ENCODE data around the gene ALG13. TPM values are rescaled to one million over a fixed set of nuclear protein-coding genes. Genes with fewer than 3 reads are reported as not detected.
"Not testable (repeated sequence)": the region's sequence is repeated elsewhere in the genome, so short reads cannot be mapped to it uniquely, and the experiment has no call there.

Gene ALG13
- polyA plus RNA-seq (2013, experiment 1 of 2) = 29.9 TPM
- 29.0 TPM for polyA plus RNA-seq (2013, experiment 2 of 2)

DNA sequence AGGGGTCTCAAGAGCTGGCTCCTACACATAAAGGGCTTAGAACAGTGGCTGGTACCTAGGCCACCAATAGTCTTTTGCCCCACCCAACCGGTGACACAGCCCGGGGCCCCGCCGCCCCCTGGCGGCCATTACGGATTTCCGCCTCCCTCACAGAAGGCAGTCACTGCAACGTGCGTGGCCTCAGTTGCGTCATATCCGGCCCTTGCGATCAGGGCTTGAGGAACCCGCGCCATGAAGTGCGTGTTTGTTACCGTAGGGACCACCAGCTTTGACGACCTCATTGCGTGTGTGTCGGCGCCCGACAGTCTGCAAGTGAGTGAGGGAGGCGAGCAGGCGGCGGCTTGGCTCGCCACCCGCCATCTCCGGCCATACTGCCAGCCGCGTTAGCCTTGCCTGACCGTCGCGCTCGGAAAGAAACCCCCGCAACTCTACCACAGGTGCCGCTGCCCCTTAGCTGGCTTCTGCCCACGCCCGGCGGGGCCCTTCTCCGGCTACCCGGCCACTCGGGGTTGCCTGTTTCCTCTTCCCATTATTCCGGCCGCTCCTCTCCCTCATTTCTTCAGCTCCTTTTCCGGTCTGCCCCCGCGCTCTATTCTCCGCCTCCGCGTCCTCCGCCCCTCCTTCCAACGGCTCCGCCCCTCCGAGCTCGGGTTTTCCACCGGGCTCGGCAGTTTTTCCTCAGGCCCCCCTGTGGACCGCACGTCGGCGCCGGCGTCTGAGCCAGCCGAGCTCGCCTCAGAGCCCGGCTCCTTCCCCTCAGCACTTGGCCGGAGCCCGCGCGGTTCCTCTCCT, at the start of gene ALG13:
Gene ALG13 (plus strand): TSS at position 183 of the 792 bp plus-strand sequence. CDS start 49 bp downstream, at position 232.
- H3K27ac ChIP-seq (ENCODE audit: low read length, poor library complexity, severe bottlenecking) = peak within 1 kb of the TSS; percentile 98
- peak within 1 kb of the TSS; percentile 77 for H2AFZ ChIP-seq (ENCODE audit: low read depth, low read length)
- peak; percentile 91 for DNase-seq
- H3K36me3 ChIP-seq (ENCODE audit: control insufficient read depth in 1 of 2, insufficient read depth in 2 of 2, low read depth in 1 of 2, low read length in 2 of 2) = peaks cover 0 to 27% of the 10 kb centered on the region in 2 experiments
- peak within 1 kb of the TSS; percentile 90 for H4K8ac ChIP-seq (ENCODE audit: low read length)
- WGBS = under 1% methylated on average over 62 of the region's 69 CpGs
- peak within 1 kb of the TSS in 1 of 2 experiments; percentile 98 for H3K14ac ChIP-seq (ENCODE audit: low read length in 2 of 2)
- H2BK120ac ChIP-seq (ENCODE audit: low read depth, low read length) = peak within 1 kb of the TSS; percentile 77
- H3K23ac ChIP-seq (ENCODE audit: low read length in 2 of 2) = peak within 1 kb of the TSS in 1 of 2 experiments; percentile 89
- H3K9me3 ChIP-seq (ENCODE audit: control insufficient read depth, low read length) = no peaks in the 10 kb centered on the region
- peak within 1 kb of the TSS; percentile 97 to 100 for H3K18ac ChIP-seq (ENCODE audit: low read depth in 1 of 2, low read length in 2 of 2)
- peaks cover 7% of the 10 kb centered on the region for H3K79me1 ChIP-seq (replicated peaks; ENCODE audit: low read length, poor library complexity, severe bottlenecking)
- peak within 1 kb of the TSS; percentile 63 for H3K4me2 ChIP-seq (ENCODE audit: low read length, poor library complexity, severe bottlenecking)
- no peaks in the 10 kb centered on the region for H3K4me1 ChIP-seq (ENCODE audit: control insufficient read depth, insufficient read depth, low read depth, low read length)
- peak within 1 kb of the TSS; percentile 96 for H2BK15ac ChIP-seq (ENCODE audit: low read depth, poor library complexity, severe bottlenecking)
- no peaks in the 10 kb centered on the region for H3K27me3 ChIP-seq (ENCODE audit: control insufficient read depth in 1 of 2, insufficient read depth in 1 of 2, low read length in 2 of 2)
- H2BK5ac ChIP-seq (ENCODE audit: low read depth, low read length, poor library complexity, severe bottlenecking) = peak within 1 kb of the TSS; percentile 95
- peak within 1 kb of the TSS; percentile 99 for H3K4ac ChIP-seq (ENCODE audit: low read depth in 1 of 2, low read length in 2 of 2)
- no peak within 1 kb of the TSS for H2BK12ac ChIP-seq (ENCODE audit: low read length in 2 of 2)
- peak within 1 kb of the TSS; percentile 98 for H4K91ac ChIP-seq (ENCODE audit: low read length)
- H3K4me3 ChIP-seq (ENCODE audit: insufficient read depth in 1 of 2, low read depth in 1 of 2, low read length in 2 of 2) = peak within 1 kb of the TSS; percentile 82 to 89
- H2AK5ac ChIP-seq (ENCODE audit: low read length, severe bottlenecking) = peak within 1 kb of the TSS; percentile 62
- H3K9ac ChIP-seq (ENCODE audit: low read length) = peak within 1 kb of the TSS; percentile 100

DNA sequence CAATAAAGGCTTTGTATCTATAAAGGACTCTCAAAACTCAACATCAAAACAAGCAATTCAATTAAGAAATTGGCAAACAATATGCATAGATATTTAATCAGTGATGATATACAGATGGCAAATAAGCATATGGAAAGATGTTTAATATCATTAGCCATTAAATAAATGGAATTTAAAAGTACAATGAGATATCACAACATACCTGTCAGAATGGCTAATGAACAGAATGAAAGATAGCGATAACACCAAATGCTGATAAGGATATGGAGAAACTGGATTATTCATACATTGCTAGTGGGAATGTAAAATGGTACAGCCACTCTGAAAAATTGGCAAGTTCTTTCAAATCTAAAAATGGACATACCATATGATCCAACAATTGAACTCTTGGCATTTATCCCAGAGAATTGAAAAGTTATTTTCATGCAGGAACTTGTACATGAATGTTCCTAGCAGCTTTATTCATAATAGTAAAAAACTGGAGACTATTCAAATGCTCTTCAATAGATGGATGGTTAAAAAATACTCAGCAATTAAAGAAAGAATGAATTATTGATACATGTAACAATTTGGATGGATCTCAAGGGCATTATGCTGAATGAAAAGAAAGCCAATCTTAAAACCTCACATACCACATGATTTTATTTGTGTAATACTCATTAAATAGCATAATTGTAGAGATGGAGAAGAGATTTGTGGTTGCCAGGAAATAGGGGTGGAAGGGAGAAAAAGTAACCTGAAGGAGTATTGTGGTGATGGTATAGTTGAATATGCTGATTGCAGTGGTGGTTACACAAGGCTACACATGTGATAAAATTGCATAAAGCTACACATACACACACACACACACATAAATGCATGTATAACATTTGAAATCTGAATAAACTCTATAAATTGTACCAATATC, 45.9 kb upstream of the ALG13 start:
- H3K4me3 ChIP-seq (ENCODE audit: insufficient read depth in 1 of 2, low read depth in 1 of 2, low read length in 2 of 2) = no peak overlapping the region
- H3K4me2 ChIP-seq (ENCODE audit: low read length, poor library complexity, severe bottlenecking) = no peak overlapping the region
- no peaks in the 10 kb centered on the region for H3K79me1 ChIP-seq (replicated peaks; ENCODE audit: low read length, poor library complexity, severe bottlenecking)
- no peak overlapping the region for H2AFZ ChIP-seq (ENCODE audit: low read depth, low read length)
- no peak overlapping the region for H2AK5ac ChIP-seq (ENCODE audit: low read length, severe bottlenecking)
- DNase-seq = no peak
- no peaks in the 10 kb centered on the region for H3K9me3 ChIP-seq (ENCODE audit: control insufficient read depth, low read length)
- H2BK120ac ChIP-seq (ENCODE audit: low read depth, low read length) = no peak overlapping the region
- no peak overlapping the region for H2BK15ac ChIP-seq (ENCODE audit: low read depth, poor library complexity, severe bottlenecking)
- no peak overlapping the region for H3K18ac ChIP-seq (ENCODE audit: low read depth in 1 of 2, low read length in 2 of 2)
- no peaks in the 10 kb centered on the region for H3K36me3 ChIP-seq (ENCODE audit: control insufficient read depth in 1 of 2, insufficient read depth in 2 of 2, low read depth in 1 of 2, low read length in 2 of 2)
- no peaks in the 10 kb centered on the region for H3K4me1 ChIP-seq (ENCODE audit: control insufficient read depth, insufficient read depth, low read depth, low read length)
- no CpG with 5 or more reads among the region's 1 CpG for WGBS
- H3K23ac ChIP-seq (ENCODE audit: low read length in 2 of 2) = no peak overlapping the region
- no peak overlapping the region for H2BK12ac ChIP-seq (ENCODE audit: low read length in 2 of 2)
- peaks cover 0 to 7% of the 10 kb centered on the region in 2 experiments for H3K27me3 ChIP-seq (ENCODE audit: control insufficient read depth in 1 of 2, insufficient read depth in 1 of 2, low read length in 2 of 2)
- no peak overlapping the region for H4K91ac ChIP-seq (ENCODE audit: low read length)
- H4K8ac ChIP-seq (ENCODE audit: low read length) = no peak overlapping the region
- H3K4ac ChIP-seq (ENCODE audit: low read depth in 1 of 2, low read length in 2 of 2) = no peak overlapping the region
- no peak overlapping the region for H3K9ac ChIP-seq (ENCODE audit: low read length)
- H3K27ac ChIP-seq (ENCODE audit: low read length, poor library complexity, severe bottlenecking) = no peak overlapping the region
- no peak overlapping the region for H3K14ac ChIP-seq (ENCODE audit: low read length in 2 of 2)
- H2BK5ac ChIP-seq (ENCODE audit: low read depth, low read length, poor library complexity, severe bottlenecking) = no peak overlapping the region

DNA sequence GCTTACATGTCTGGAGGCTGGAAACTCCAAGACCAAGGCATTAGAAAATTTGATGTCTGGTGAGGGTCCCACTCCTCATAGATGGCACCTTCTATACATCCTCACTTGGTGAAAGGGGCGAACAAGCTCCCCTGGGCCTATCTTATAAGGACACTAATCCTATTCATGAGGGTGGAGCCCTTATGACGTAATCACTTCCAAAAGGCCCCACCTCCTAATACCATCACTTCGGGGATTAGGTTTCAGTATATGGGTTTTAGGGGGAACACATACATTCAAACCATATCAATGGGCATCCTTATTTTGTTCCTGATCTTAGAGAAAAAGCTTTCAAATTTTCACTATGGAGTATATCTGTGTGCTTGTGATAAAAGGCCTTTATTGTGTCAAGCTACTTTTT, 39.0 kb upstream of the ALG13 start:
- peaks cover 0 to 3% of the 10 kb centered on the region in 2 experiments for H3K27me3 ChIP-seq (ENCODE audit: control insufficient read depth in 1 of 2, insufficient read depth in 1 of 2, low read length in 2 of 2)
- H2BK12ac ChIP-seq (ENCODE audit: low read length in 2 of 2) = no peak overlapping the region
- H3K14ac ChIP-seq (ENCODE audit: low read length in 2 of 2) = no peak overlapping the region
- H2BK120ac ChIP-seq (ENCODE audit: low read depth, low read length) = no peak overlapping the region
- no peaks in the 10 kb centered on the region for H3K36me3 ChIP-seq (ENCODE audit: control insufficient read depth in 1 of 2, insufficient read depth in 2 of 2, low read depth in 1 of 2, low read length in 2 of 2)
- H4K8ac ChIP-seq (ENCODE audit: low read length) = no peak overlapping the region
- no peak overlapping the region for H3K9ac ChIP-seq (ENCODE audit: low read length)
- no peak overlapping the region for H2AFZ ChIP-seq (ENCODE audit: low read depth, low read length)
- no peak overlapping the region for H2BK15ac ChIP-seq (ENCODE audit: low read depth, poor library complexity, severe bottlenecking)
- H3K9me3 ChIP-seq (ENCODE audit: control insufficient read depth, low read length) = no peaks in the 10 kb centered on the region
- no peak overlapping the region for H3K4me3 ChIP-seq (ENCODE audit: insufficient read depth in 1 of 2, low read depth in 1 of 2, low read length in 2 of 2)
- H2AK5ac ChIP-seq (ENCODE audit: low read length, severe bottlenecking) = no peak overlapping the region
- H4K91ac ChIP-seq (ENCODE audit: low read length) = no peak overlapping the region
- no peak overlapping the region for H3K23ac ChIP-seq (ENCODE audit: low read length in 2 of 2)
- no peaks in the 10 kb centered on the region for H3K4me1 ChIP-seq (ENCODE audit: control insufficient read depth, insufficient read depth, low read depth, low read length)
- H3K18ac ChIP-seq (ENCODE audit: low read depth in 1 of 2, low read length in 2 of 2) = no peak overlapping the region
- H3K79me1 ChIP-seq (replicated peaks; ENCODE audit: low read length, poor library complexity, severe bottlenecking) = no peaks in the 10 kb centered on the region
- H3K27ac ChIP-seq (ENCODE audit: low read length, poor library complexity, severe bottlenecking) = no peak overlapping the region
- WGBS = no CpG with 5 or more reads among the region's 3 CpGs
- H3K4ac ChIP-seq (ENCODE audit: low read depth in 1 of 2, low read length in 2 of 2) = no peak overlapping the region
- DNase-seq = no peak
- H2BK5ac ChIP-seq (ENCODE audit: low read depth, low read length, poor library complexity, severe bottlenecking) = no peak overlapping the region
- H3K4me2 ChIP-seq (ENCODE audit: low read length, poor library complexity, severe bottlenecking) = no peak overlapping the region

DNA sequence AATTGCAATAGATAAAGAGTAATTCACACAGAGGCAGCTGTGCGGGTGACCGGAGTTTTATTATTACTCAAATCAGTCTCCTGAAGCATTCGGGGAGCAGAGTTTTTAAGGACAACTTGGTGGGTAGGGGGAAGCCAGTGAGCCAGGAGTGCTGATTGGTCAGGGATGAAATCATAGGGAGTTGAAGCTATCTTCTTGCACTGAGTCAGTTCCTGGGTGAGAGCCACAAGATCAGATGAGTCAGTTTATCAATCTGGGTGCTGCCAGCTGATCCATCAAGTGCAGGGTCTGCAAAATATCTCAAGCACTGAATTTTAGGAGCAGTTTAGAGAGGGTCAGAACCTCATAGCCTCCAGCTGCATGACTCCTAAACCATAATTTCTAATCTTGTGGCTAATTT, 35.8 kb upstream of the ALG13 start:
- not testable (repeated sequence) for H3K9ac ChIP-seq (ENCODE audit: low read length); H3K18ac ChIP-seq (ENCODE audit: low read depth in 1 of 2, low read length in 2 of 2); H3K9me3 ChIP-seq (ENCODE audit: control insufficient read depth, low read length); H2AK5ac ChIP-seq (ENCODE audit: low read length, severe bottlenecking); H3K4me3 ChIP-seq (ENCODE audit: insufficient read depth in 1 of 2, low read depth in 1 of 2, low read length in 2 of 2); H3K27me3 ChIP-seq (ENCODE audit: control insufficient read depth in 1 of 2, insufficient read depth in 1 of 2, low read length in 2 of 2); H4K8ac ChIP-seq (ENCODE audit: low read length); H3K14ac ChIP-seq (ENCODE audit: low read length in 2 of 2); H2BK15ac ChIP-seq (ENCODE audit: low read depth, poor library complexity, severe bottlenecking); H2AFZ ChIP-seq (ENCODE audit: low read depth, low read length); H2BK120ac ChIP-seq (ENCODE audit: low read depth, low read length); H3K79me1 ChIP-seq (replicated peaks; ENCODE audit: low read length, poor library complexity, severe bottlenecking); H3K36me3 ChIP-seq (ENCODE audit: control insufficient read depth in 1 of 2, insufficient read depth in 2 of 2, low read depth in 1 of 2, low read length in 2 of 2); H3K23ac ChIP-seq (ENCODE audit: low read length in 2 of 2); H2BK12ac ChIP-seq (ENCODE audit: low read length in 2 of 2); H3K27ac ChIP-seq (ENCODE audit: low read length, poor library complexity, severe bottlenecking); H4K91ac ChIP-seq (ENCODE audit: low read length); H3K4me2 ChIP-seq (ENCODE audit: low read length, poor library complexity, severe bottlenecking); H2BK5ac ChIP-seq (ENCODE audit: low read depth, low read length, poor library complexity, severe bottlenecking); H3K4ac ChIP-seq (ENCODE audit: low read depth in 1 of 2, low read length in 2 of 2); H3K4me1 ChIP-seq (ENCODE audit: control insufficient read depth, insufficient read depth, low read depth, low read length)
- WGBS = 93% methylated on average over 3 of the region's 3 CpGs
- peak; percentile 6 for DNase-seq
